ENCODE results near the gene STX10. TPM values are rescaled to one million over a fixed set of nuclear protein-coding genes. Genes with fewer than 3 reads are reported as not detected.

STX10 gene
- total RNA-seq, 1 donor from 2014 or later = 75.3 TPM

DNA sequence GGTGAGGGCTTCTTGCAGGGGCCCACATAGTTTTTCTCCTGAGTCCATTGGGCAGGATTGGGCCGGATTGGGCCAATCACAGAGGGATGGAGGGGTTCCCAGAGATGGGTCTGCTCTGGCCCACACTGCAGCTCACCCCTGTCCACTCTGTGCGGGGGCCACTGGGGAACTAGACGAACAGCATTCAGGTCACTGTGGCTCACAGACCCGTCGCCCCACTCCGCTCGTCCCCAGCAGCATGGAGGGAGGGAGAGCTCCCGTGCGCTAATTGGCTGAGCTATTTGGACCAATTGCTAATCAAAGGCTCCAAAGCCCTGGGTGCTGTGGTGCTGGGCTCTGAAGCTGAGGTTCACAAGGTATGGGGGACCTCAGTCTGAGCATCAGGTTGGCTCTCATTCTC lies 20.8 kb downstream of the STX10 start:
- TF ChIP-seq, protein P1, sequence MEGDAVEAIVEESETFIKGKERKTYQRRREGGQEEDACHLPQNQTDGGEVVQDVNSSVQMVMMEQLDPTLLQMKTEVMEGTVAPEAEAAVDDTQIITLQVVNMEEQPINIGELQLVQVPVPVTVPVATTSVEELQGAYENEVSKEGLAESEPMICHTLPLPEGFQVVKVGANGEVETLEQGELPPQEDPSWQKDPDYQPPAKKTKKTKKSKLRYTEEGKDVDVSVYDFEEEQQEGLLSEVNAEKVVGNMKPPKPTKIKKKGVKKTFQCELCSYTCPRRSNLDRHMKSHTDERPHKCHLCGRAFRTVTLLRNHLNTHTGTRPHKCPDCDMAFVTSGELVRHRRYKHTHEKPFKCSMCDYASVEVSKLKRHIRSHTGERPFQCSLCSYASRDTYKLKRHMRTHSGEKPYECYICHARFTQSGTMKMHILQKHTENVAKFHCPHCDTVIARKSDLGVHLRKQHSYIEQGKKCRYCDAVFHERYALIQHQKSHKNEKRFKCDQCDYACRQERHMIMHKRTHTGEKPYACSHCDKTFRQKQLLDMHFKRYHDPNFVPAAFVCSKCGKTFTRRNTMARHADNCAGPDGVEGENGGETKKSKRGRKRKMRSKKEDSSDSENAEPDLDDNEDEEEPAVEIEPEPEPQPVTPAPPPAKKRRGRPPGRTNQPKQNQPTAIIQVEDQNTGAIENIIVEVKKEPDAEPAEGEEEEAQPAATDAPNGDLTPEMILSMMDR (IDR thresholded peaks at IDR 0.05; ENCODE audit: insufficient read depth, low read length, severe bottlenecking) = no peak
- Histone ChIP-seq H3K36me3 (ENCODE audit: control insufficient read depth, insufficient read depth, low read length) (peaks cover 4% of the 10 kb centered on the region), H3K4me3 (ENCODE audit: low read depth, low read length) (no peak overlapping the region), H3K27me3 (ENCODE audit: control insufficient read depth, insufficient read depth, low read length) (no peaks in the 10 kb centered on the region)
- FAIRE-seq (no peak), DNase-seq (ENCODE audit: low read depth) (no peak)

DNA sequence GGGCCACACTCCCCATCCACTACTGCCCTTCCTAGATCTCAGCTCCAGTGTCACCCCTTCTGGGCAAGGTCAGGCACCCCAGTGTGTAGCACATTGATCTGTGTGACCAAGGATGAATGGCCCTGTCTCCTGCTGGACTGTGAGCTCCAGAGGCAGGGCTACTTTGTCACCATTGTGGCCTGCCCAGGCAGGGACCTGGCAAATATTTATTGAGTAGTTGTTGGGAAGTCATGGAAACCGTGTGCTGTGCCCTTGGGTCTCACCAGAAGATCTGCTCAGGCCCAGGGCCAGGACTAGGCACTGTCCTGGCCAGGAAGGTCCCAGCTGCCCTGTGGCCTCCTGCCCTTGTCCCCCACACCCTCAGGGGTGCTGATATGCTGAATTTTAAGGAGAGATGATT lies 21.6 kb downstream of the STX10 start:
- TF ChIP-seq, protein P1 (IDR thresholded peaks at IDR 0.05; ENCODE audit: insufficient read depth, low read length, severe bottlenecking) = no peak
- peaks cover 4% of the 10 kb centered on the region for H3K36me3 ChIP-seq (ENCODE audit: control insufficient read depth, insufficient read depth, low read length)
- no peak overlapping the region for H3K4me3 ChIP-seq (ENCODE audit: low read depth, low read length)
- FAIRE-seq (no peak), DNase-seq (ENCODE audit: low read depth) (no peak)
- H3K27me3 ChIP-seq (ENCODE audit: control insufficient read depth, insufficient read depth, low read length) = no peaks in the 10 kb centered on the region

DNA sequence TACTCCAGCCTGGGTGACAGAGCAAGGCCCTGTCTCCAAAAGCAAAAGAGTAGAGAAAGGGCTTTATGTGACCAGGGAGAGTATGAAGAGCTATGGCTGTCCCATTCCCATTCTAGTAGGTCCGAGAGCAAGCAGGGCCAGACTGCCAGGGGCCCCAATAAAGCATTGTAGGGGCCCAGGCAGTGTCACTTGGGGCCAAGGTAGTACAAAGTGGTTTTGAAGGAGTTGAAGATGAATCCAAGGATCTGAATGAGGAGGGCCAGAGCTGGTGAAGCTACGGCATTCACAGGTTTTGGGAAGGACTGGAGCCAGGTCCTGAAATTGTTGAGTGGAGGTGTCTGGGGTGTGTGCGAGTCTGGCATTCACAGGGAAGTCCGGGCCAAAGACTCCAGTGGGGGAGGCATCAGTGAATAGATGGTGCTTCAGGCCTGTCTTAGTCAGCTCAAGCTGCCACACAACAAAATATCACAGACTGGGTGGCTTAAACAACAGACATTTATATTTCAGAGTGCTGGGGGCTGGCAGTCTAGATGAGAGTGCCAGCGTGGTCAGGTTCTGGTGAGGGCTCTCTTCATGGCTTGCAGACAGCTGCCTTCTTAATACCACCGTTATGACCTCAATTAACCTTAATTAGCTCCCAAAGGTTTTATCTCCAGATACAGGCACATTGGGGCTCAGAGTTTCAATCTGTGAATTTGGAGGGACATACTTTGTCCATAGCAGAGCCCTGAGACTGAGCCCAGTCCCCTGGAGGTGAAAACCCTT lies 22.2 kb downstream of the STX10 start:
- peaks cover 3% of the 10 kb centered on the region for H3K36me3 ChIP-seq (ENCODE audit: control insufficient read depth, insufficient read depth, low read length)
- DNase-seq (ENCODE audit: low read depth) = no peak
- FAIRE-seq = no peak
- TF ChIP-seq, protein P1 (IDR thresholded peaks at IDR 0.05; ENCODE audit: insufficient read depth, low read length, severe bottlenecking) = no peak
- H3K4me3 ChIP-seq (ENCODE audit: low read depth, low read length) = no peak overlapping the region
- no peaks in the 10 kb centered on the region for H3K27me3 ChIP-seq (ENCODE audit: control insufficient read depth, insufficient read depth, low read length)

DNA sequence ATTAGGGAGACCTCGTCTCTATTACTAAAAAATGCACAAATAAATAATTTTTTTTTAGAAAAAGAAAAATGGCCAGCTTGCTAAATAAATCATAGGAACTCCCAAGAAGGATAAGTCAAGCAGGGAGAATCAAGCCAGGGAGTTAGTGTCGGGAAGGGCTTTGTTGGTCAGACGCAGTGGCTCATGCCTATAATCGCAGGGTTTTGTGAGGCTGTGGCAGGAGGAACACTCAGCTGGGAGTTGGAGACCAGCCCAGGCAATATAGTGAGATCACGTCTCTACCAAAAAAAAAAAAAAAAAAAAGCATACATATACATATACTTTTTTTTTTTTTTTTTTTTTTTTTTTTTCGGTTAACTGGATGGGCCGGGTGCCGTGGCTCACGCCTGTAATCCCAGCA lies 23.1 kb downstream of the STX10 start:
- peaks cover 2% of the 10 kb centered on the region for H3K36me3 ChIP-seq (ENCODE audit: control insufficient read depth, insufficient read depth, low read length)
- no peak overlapping the region for H3K4me3 ChIP-seq (ENCODE audit: low read depth, low read length)
- TF ChIP-seq, protein P1 (IDR thresholded peaks at IDR 0.05; ENCODE audit: insufficient read depth, low read length, severe bottlenecking) = no peak
- DNase-seq (ENCODE audit: low read depth) (no peak), FAIRE-seq (no peak)
- no peaks in the 10 kb centered on the region for H3K27me3 ChIP-seq (ENCODE audit: control insufficient read depth, insufficient read depth, low read length)

DNA sequence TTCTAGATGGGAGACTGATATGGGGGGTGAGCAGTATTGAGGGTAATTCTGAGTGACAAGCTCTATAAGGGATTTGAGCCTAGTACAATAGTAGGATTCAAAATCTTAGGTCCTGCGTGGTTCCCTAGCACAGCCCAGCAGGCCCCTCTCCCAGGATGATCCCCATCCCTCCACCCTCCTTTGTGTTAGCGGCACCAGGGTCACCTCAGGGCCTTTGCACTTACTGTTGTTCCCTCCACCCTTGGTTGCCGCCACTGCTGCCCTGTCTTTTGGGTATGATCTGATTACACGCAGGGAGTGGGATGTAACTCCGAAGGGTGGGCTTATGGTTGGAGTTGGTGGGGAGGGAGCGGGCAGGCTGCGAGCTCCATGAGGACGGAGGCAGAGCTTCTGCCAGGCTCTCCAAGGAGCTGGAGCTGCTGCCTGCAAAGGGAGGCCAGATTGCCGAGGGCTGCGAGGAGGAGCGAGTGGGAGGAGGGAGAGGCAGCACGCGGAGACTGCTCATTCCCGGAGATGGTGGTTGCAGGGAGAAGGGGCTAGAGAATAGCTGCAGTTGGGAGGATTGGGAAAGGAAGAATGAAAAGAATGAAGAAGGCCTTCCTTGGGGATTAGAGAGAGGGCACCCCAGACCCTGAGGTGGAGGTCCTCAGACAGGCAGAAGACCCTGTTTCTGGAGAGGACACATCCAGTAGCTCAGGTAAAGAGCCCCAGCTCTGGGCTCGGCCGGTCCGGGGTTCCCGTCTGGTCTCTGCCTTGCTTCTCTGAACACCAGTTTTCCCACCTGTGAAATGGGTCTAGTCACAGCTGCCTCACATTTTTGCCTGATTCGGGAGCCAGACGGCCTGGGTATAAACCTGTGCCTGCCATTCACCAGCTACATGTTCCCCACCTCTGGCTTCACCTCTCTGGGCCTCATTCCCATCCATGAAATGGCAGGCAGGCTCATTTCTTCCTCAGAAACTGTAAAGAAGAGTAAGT lies 26.9 kb downstream of the STX10 start:
- TF ChIP-seq, protein P1 (IDR thresholded peaks at IDR 0.05; ENCODE audit: insufficient read depth, low read length, severe bottlenecking) = no peak
- H3K36me3 ChIP-seq (ENCODE audit: control insufficient read depth, insufficient read depth, low read length) = peaks cover 6% of the 10 kb centered on the region
- no peak overlapping the region for H3K4me3 ChIP-seq (ENCODE audit: low read depth, low read length)
- no peaks in the 10 kb centered on the region for H3K27me3 ChIP-seq (ENCODE audit: control insufficient read depth, insufficient read depth, low read length)
- DNase-seq (ENCODE audit: low read depth) = no peak
- FAIRE-seq = no peak

Measured in bronchial epithelial cell (primary cell).